ENCODE measurements around the gene CENPO.

CENPO gene

GRCh38 chr2:24792874-24793760, at the start of gene CENPO, which contains the start of gene PTRHD1:
TSS of gene CENPO (plus strand) at chr2:24793425. CDS start at chr2:24793920, 495 bp downstream.
TSS of gene PTRHD1 (minus strand) at chr2:24793391. CDS start at chr2:24793377, 14 bp downstream.
- DNase-seq: peak; percentile 95

GRCh38 chr2:24743924-24744323, 49.3 kb upstream of the CENPO start:
- no peak for DNase-seq

GRCh38 chr2:24744356-24744755, 48.9 kb upstream of the CENPO start:
- DNase-seq: no peak

- no peak for DNase-seq
These were observed 47.4 kb upstream of the CENPO start for GRCh38 chr2:24745825-24746224.

- DNase-seq: no peak
These were observed 45.9 kb upstream of the CENPO start for GRCh38 chr2:24747299-24747698.

- DNase-seq: peak; percentile 11
These were observed 44.0 kb upstream of the CENPO start for GRCh38 chr2:24749069-24749691.

GRCh38 chr2:24754985-24755705, 38.1 kb upstream of the CENPO start:
- peak; percentile 42 for DNase-seq

GRCh38 chr2:24756789-24757188, 36.4 kb upstream of the CENPO start:
- DNase-seq: no peak

- no peak for DNase-seq
These were observed 31.4 kb upstream of the CENPO start for GRCh38 chr2:24761866-24762265.

- DNase-seq: no peak
These were observed 30.7 kb upstream of the CENPO start for GRCh38 chr2:24762518-24762917.

- DNase-seq: no peak
These were observed 29.4 kb upstream of the CENPO start for GRCh38 chr2:24763843-24764242.

GRCh38 chr2:24766609-24767008, 26.6 kb upstream of the CENPO start:
- no peak for DNase-seq

- no peak for DNase-seq
These were observed 25.2 kb upstream of the CENPO start for GRCh38 chr2:24768013-24768412.

GRCh38 chr2:24768601-24769000, 24.6 kb upstream of the CENPO start:
- no peak for DNase-seq

GRCh38 chr2:24771061-24771460, 22.2 kb upstream of the CENPO start:
- DNase-seq: no peak

- DNase-seq: no peak
These were observed 21.2 kb upstream of the CENPO start for GRCh38 chr2:24771764-24772586.

GRCh38 chr2:24774373-24774772, 18.9 kb upstream of the CENPO start:
- no peak for DNase-seq

GRCh38 chr2:24779116-24779515, 14.1 kb upstream of the CENPO start:
- no peak for DNase-seq

GRCh38 chr2:24783641-24784040, 9.6 kb upstream of the CENPO start:
- no peak for DNase-seq

GRCh38 chr2:24785671-24786321, 7.4 kb upstream of the CENPO start:
- DNase-seq: peak; percentile 9

- no peak for DNase-seq
These were observed 5.7 kb upstream of the CENPO start for GRCh38 chr2:24787532-24787931.

- no peak for DNase-seq
These were observed 4.4 kb upstream of the CENPO start for GRCh38 chr2:24788816-24789215.

Data from NCI-H69 (cell line).